GM21381 (cell line): Measurements from ENCODE around the gene ANKRD17.

Source experiments
- ATAC-seq: cut with Tn5 transposase; IDR thresholded peaks from one replicate; pipeline ENCODE4 v1.9.1; 2021; ENCODE audit warnings: mild to moderate bottlenecking, moderate library complexity; ENCODE audit not compliant: unreplicated experiment

ANKRD17 gene

GRCh38 chr4:73133784-73134183 is 124.8 kb downstream of the ANKRD17 start:
- no peak for ATAC-seq

- ATAC-seq: no peak
These were observed 127.3 kb downstream of the ANKRD17 start for GRCh38 chr4:73131281-73131680.

GRCh38 chr4:73129319-73129718 is 129.3 kb downstream of the ANKRD17 start:
- ATAC-seq: no peak

- ATAC-seq: peak; percentile 55
These were observed 130.7 kb downstream of the ANKRD17 start for GRCh38 chr4:73127839-73128453.

- no peak for ATAC-seq
These were observed 149.1 kb downstream of the ANKRD17 start for GRCh38 chr4:73109493-73109892.

- no peak for ATAC-seq
These were observed 153.9 kb downstream of the ANKRD17 start for GRCh38 chr4:73104695-73105094.

GRCh38 chr4:73103799-73104503 is 154.6 kb downstream of the ANKRD17 start:
- ATAC-seq: no peak

- ATAC-seq: no peak
These were observed 159.5 kb downstream of the ANKRD17 start for GRCh38 chr4:73099143-73099542.

- ATAC-seq: no peak
These were observed 159.9 kb downstream of the ANKRD17 start for GRCh38 chr4:73098713-73099112.

GRCh38 chr4:73098016-73098415 is 160.6 kb downstream of the ANKRD17 start:
- no peak for ATAC-seq

- ATAC-seq: no peak
These were observed 165.7 kb downstream of the ANKRD17 start for GRCh38 chr4:73092868-73093267.

GRCh38 chr4:73090738-73091137 is 167.9 kb downstream of the ANKRD17 start:
- ATAC-seq: no peak

- ATAC-seq: no peak
These were observed 170.7 kb downstream of the ANKRD17 start for GRCh38 chr4:73087871-73088270.

- ATAC-seq: no peak
These were observed 172.3 kb downstream of the ANKRD17 start for GRCh38 chr4:73086095-73086868.

GRCh38 chr4:73080789-73081188 is 177.8 kb downstream of the ANKRD17 start:
- ATAC-seq: no peak

- no peak for ATAC-seq
These were observed 182.8 kb downstream of the ANKRD17 start for GRCh38 chr4:73075832-73076231.

GRCh38 chr4:73070074-73070390 is 188.6 kb downstream of the ANKRD17 start:
- ATAC-seq: peak; percentile 14

GRCh38 chr4:73069338-73070073 is 189.1 kb downstream of the ANKRD17 start, which contains the start of gene COX18:
TSS of gene COX18 (minus strand) at chr4:73069716. CDS start at chr4:73069649, 67 bp downstream.
- peak; percentile 85 for ATAC-seq

- ATAC-seq: peak; percentile 1
These were observed 189.9 kb downstream of the ANKRD17 start for GRCh38 chr4:73068491-73069337.

GRCh38 chr4:73067971-73068394 is 190.6 kb downstream of the ANKRD17 start:
- ATAC-seq: no peak
